ENCODE measurements around the gene ABCA1.

Gene ABCA1

DNA sequence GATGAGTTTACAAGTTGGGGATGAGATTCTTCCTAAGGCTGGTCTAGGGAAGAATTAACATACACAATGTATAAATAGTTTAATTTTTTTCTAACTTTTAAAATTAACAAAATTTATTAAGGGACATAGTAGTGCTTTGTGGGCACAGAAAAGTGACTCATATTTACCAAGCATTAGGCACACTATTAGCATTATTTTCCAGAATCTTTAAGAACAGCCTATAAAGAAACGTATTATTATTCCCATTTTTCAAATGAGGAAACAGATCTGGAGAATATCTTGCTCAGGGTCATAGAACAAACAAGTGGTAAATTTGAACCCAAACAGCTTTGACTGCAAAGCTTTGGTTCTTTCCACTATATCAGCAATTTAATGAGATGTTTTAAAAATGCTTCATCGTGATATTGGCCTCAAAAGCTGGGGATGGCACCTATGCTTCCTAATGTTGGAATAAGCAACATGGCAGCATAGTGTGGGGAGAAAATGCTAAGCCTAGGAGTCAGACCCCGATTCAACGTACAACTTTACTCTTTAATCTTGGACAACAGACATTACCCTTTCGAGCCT, 55.9 kb downstream of the ABCA1 start:
- no peak for DNase-seq
- TF ChIP-seq CTCF (IDR thresholded peaks at IDR 0.05): no peak
- H3K4me1 ChIP-seq: peaks cover 0 to 34% (median 14%) of the 10 kb centered on the region in 4 donors
- H3K9me3 ChIP-seq: no peaks in the 10 kb centered on the region
- no peak overlapping the region for H3K4me3 ChIP-seq
- no peaks in the 10 kb centered on the region for H3K27me3 ChIP-seq
- H3K27ac ChIP-seq: no peak overlapping the region
- peaks cover 20 to 51% (median 26%) of the 10 kb centered on the region in 3 donors for H3K36me3 ChIP-seq
- intact Hi-C loops (cut with DNase I; ENCODE audit: low total_unique reads): no loop called here

DNA sequence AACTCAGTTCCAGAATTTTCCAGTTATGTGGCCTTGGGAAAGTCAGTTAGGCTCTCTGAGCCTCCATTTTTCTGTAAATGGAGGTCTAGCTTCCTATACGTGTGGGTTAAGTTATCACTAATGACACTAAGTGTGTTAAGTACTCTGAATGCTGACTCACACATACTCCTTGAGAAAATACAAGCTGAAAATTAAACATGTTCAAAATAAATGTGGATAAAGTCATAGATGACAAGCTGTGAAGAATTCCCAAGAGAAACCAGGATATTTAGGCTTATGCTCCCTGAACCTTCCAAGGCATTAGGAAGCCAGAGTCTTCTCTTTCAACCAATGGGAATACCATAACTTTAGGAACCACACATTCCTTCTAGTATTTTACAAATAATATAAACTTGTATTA, 58.1 kb downstream of the ABCA1 start:
- peak overlapping the region; percentile 11 to 13 for H3K27ac ChIP-seq
- no peak for DNase-seq
- peaks cover 0 to 34% (median 14%) of the 10 kb centered on the region in 4 donors for H3K4me1 ChIP-seq
- H3K9me3 ChIP-seq: no peaks in the 10 kb centered on the region
- H3K4me3 ChIP-seq: no peak overlapping the region
- H3K27me3 ChIP-seq: no peaks in the 10 kb centered on the region
- no peak for TF ChIP-seq CTCF (IDR thresholded peaks at IDR 0.05)
- intact Hi-C loops (cut with DNase I; ENCODE audit: low total_unique reads): no loop called here
- peaks cover 13 to 42% (median 25%) of the 10 kb centered on the region in 3 donors for H3K36me3 ChIP-seq

- peaks cover 0 to 36% (median 14%) of the 10 kb centered on the region in 4 donors for H3K4me1 ChIP-seq
- no peak for TF ChIP-seq CTCF (IDR thresholded peaks at IDR 0.05)
- H3K36me3 ChIP-seq: peaks cover 13 to 36% (median 25%) of the 10 kb centered on the region in 3 donors
- H3K27ac ChIP-seq: peak overlapping the region; percentile 11 to 33
- no peak overlapping the region for H3K4me3 ChIP-seq
- no peaks in the 10 kb centered on the region for H3K27me3 ChIP-seq
- intact Hi-C loops (cut with DNase I; ENCODE audit: low total_unique reads): no loop called here
- peak; percentile 56 to 80 for DNase-seq
- H3K9me3 ChIP-seq: no peaks in the 10 kb centered on the region
These were observed 59.1 kb downstream of the ABCA1 start for GRCh38 chr9:104868687-104869404.

DNA sequence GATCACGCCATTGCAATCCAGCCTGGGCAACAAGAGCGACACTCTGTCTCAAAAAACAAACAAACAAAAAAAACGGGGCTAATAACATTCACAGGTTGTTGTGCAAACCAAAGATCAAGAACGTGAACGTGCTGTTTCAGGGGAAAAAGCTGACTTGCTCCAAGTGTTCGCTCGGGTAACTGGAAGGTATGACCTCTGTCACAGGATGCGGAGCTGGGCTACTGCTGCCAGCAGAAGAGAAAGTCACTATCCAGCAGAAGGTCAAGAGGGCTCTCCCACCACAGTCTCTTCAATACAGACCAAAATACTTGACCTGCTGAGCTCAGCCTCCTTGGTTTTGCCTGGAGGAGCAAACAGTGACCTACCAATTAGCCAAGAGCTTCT, 59.7 kb downstream of the ABCA1 start:
- H3K9me3 ChIP-seq: no peaks in the 10 kb centered on the region
- intact Hi-C loops (cut with DNase I; ENCODE audit: low total_unique reads): no loop called here
- H3K4me1 ChIP-seq: peaks cover 0 to 36% (median 14%) of the 10 kb centered on the region in 4 donors
- DNase-seq: no peak
- no peak overlapping the region for H3K4me3 ChIP-seq
- peak overlapping the region; percentile 11 to 33 for H3K27ac ChIP-seq
- peaks cover 13 to 36% (median 25%) of the 10 kb centered on the region in 3 donors for H3K36me3 ChIP-seq
- H3K27me3 ChIP-seq: no peaks in the 10 kb centered on the region
- TF ChIP-seq CTCF (IDR thresholded peaks at IDR 0.05): no peak

- H3K36me3 ChIP-seq: peaks cover 16 to 41% (median 25%) of the 10 kb centered on the region in 3 donors
- no peak for TF ChIP-seq CTCF (IDR thresholded peaks at IDR 0.05)
- no peak for DNase-seq
- no peak overlapping the region for H3K4me3 ChIP-seq
- H3K27me3 ChIP-seq: no peaks in the 10 kb centered on the region
- peaks cover 0 to 40% (median 12%) of the 10 kb centered on the region in 4 donors for H3K4me1 ChIP-seq
- no peak overlapping the region for H3K27ac ChIP-seq
- H3K9me3 ChIP-seq: no peaks in the 10 kb centered on the region
- intact Hi-C loops (cut with DNase I; ENCODE audit: low total_unique reads): no loop called here
These were observed 61.8 kb downstream of the ABCA1 start for GRCh38 chr9:104866191-104866590.
